Mesendoderm (in vitro differentiated cells): ENCODE measurements around the gene PRDM16.
"Not testable (repeated sequence)": the region's sequence is repeated elsewhere in the genome, so short reads cannot be mapped to it uniquely, and the experiment has no call there.

Experiments used
- DNase-seq: peaks from one replicate; pipeline ENCODE4 v3.0.0; 2013
- H2AK5ac ChIP-seq: 2 replicates; pipeline ENCODE4 v1.6.1; 2013; ENCODE audit warnings: low read length, inconsistent platforms
- H2BK120ac ChIP-seq: 2 replicates; pipeline ENCODE4 v1.6.1; 2013; ENCODE audit warnings: low read depth, mild to moderate bottlenecking, low read length, moderate library complexity, mixed read lengths
- H2BK15ac ChIP-seq: replicated peaks from 2 replicates; pipeline ENCODE4 v1.6.1; 2013; ENCODE audit warnings: low read depth, mild to moderate bottlenecking, moderate library complexity
- H2BK5ac ChIP-seq: 2 replicates; pipeline ENCODE4 v1.6.1; 2013; ENCODE audit warnings: low read length, inconsistent platforms
- H3K18ac ChIP-seq: 2 replicates; pipeline ENCODE4 v1.6.1; 2013; ENCODE audit warnings: mild to moderate bottlenecking, low read length, mixed read lengths
- H3K23ac ChIP-seq: one replicate; pipeline ENCODE4 v1.6.1; 2013; ENCODE audit warnings: low read length
- H3K27ac ChIP-seq: 2 replicates; pipeline ENCODE4 v1.5.1; 2013; ENCODE audit warnings: low read depth, mild to moderate bottlenecking, inconsistent platforms, low read length, moderate library complexity
- H3K27me3 ChIP-seq: 2 replicates; pipeline ENCODE4 v1.6.1; 2013; ENCODE audit warnings: low read length, control low read depth, mild to moderate bottlenecking, inconsistent platforms; ENCODE audit not compliant: insufficient read depth, poor library complexity
- H3K36me3 ChIP-seq: 2 replicates; pipeline ENCODE4 v1.6.1; 2013; ENCODE audit warnings: low read length, inconsistent platforms; ENCODE audit not compliant: control insufficient read depth, insufficient read depth
- H3K4ac ChIP-seq: one replicate; pipeline ENCODE4 v1.6.1; 2013; ENCODE audit warnings: low read depth, mild to moderate bottlenecking, low read length, moderate library complexity
- H3K4me1 ChIP-seq: 2 replicates; pipeline ENCODE4 v1.6.1; 2013; ENCODE audit warnings: low read depth, low read length, inconsistent platforms; ENCODE audit not compliant: control insufficient read depth
- H3K4me2 ChIP-seq: 2 replicates; pipeline ENCODE4 v1.6.1; 2013; ENCODE audit warnings: low read length
- H3K4me3 ChIP-seq: 2 replicates; pipeline ENCODE4 v1.5.1; 2013; ENCODE audit warnings: mild to moderate bottlenecking, low read length
- H3K56ac ChIP-seq: one replicate; pipeline ENCODE4 v1.6.1; 2013; ENCODE audit warnings: low read length
- H3K79me1 ChIP-seq: 2 replicates; pipeline ENCODE4 v1.6.1; 2013; ENCODE audit warnings: low read length, inconsistent platforms
- H3K79me2 ChIP-seq: 2 replicates; pipeline ENCODE4 v1.6.1; 2013; ENCODE audit warnings: mild to moderate bottlenecking, low read length; ENCODE audit not compliant: control insufficient read depth, insufficient read depth
- H3K9ac ChIP-seq: 2 replicates; pipeline ENCODE4 v1.6.1; 2013; ENCODE audit warnings: low read length, inconsistent platforms
- H4K5ac ChIP-seq: one replicate; pipeline ENCODE4 v1.6.1; 2013; ENCODE audit warnings: low read length
- H4K8ac ChIP-seq: one replicate; pipeline ENCODE4 v1.6.1; 2013; ENCODE audit warnings: low read depth, mild to moderate bottlenecking, control low read depth, low read length, moderate library complexity
- WGBS: extraction: QIAGEN DNeasy Blood & Tissue Kit; methylation state at CpG from one replicate; pipeline ENCODE4 v1.1.7; 2013; ENCODE audit warnings: low lambda C conversion rate, missing lambda C conversion rate; ENCODE audit not compliant: insufficient coverage; ENCODE audit errors: extremely low coverage; 5-methylcytosine and 5-hydroxymethylcytosine counted together

Gene PRDM16

DNA sequence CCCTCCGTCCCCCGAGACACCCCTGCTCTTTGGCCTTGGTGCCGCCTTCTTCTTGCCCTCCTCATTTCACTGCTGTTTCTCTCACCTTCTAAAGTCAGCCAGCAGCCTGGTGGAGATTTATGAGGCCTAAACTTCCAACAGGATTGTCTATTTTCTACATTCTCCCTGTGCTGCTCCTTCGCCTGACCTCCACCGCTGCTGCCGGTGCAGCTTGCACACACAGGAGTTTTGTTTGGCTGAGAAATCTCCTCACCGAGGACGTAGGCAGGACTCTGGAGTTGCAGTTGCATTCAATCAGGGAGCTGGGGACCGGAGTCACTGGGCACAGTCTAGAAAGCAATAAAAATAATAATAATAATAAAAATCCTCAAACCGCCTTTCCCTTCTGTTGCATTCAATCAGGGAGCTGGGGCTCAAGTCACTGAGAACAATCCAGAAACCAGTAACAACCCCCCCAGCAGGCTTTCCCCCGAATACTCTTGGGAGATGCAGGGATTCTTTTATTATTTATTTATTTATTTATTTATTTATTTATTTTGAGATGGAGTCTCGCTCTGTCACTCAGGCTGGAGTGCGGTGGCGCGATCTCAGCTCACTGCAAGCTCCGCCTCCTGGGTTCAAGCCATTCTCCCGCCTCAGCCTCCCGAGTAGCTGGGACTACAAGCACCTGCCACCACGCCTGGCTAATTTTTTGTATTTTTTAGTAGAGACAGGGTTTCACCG, 19.1 kb downstream of the PRDM16 start:
- not testable (repeated sequence) for H3K79me1 ChIP-seq, H3K36me3 ChIP-seq

GRCh38 chr1:3089490-3089889, 20.5 kb downstream of the PRDM16 start:
- Histone ChIP-seq H4K8ac (no peak overlapping the region), H3K36me3 (no peaks in the 10 kb centered on the region), H3K4me2 (no peak overlapping the region), H3K4me1 (no peaks in the 10 kb centered on the region), H2BK120ac (no peak overlapping the region), H3K18ac (no peak overlapping the region), H3K4ac (no peak overlapping the region), H3K27me3 (no peaks in the 10 kb centered on the region), H3K9ac (no peak overlapping the region), H2AK5ac (no peak overlapping the region), H3K27ac (no peak overlapping the region), H2BK15ac (no peak overlapping the region), H4K5ac (no peak overlapping the region), H3K79me1 (no peaks in the 10 kb centered on the region), H2BK5ac (no peak overlapping the region), H3K56ac (no peak overlapping the region), H3K23ac (no peak overlapping the region), H3K79me2 (no peaks in the 10 kb centered on the region), H3K4me3 (no peak overlapping the region)
- WGBS: no CpG with 5 or more reads among the region's 17 CpGs
- DNase-seq: no peak

More for the DNA sequence above, 19.1 kb downstream of the PRDM16 start:
- H3K4ac ChIP-seq, H3K79me2 ChIP-seq, H3K4me2 ChIP-seq, H2BK5ac ChIP-seq, H3K9ac ChIP-seq, DNase-seq, H3K56ac ChIP-seq, H2AK5ac ChIP-seq, H4K5ac ChIP-seq, H2BK15ac ChIP-seq, H3K23ac ChIP-seq, H3K27me3 ChIP-seq, H3K4me1 ChIP-seq, H3K18ac ChIP-seq, H3K4me3 ChIP-seq, H4K8ac ChIP-seq, H3K27ac ChIP-seq, H2BK120ac ChIP-seq: not testable (repeated sequence)
- no CpG with 5 or more reads among the region's 20 CpGs for WGBS

- Histone ChIP-seq H3K23ac (no peak overlapping the region), H3K36me3 (no peaks in the 10 kb centered on the region), H3K9ac (no peak overlapping the region), H2AK5ac (no peak overlapping the region), H3K4me3 (no peak overlapping the region), H3K79me1 (no peaks in the 10 kb centered on the region), H2BK5ac (no peak overlapping the region), H3K18ac (no peak overlapping the region), H4K5ac (no peak overlapping the region), H3K79me2 (no peaks in the 10 kb centered on the region), H3K4me2 (no peak overlapping the region), H3K27ac (no peak overlapping the region), H2BK120ac (no peak overlapping the region), H3K4ac (no peak overlapping the region), H4K8ac (no peak overlapping the region), H3K4me1 (no peaks in the 10 kb centered on the region), H2BK15ac (no peak overlapping the region), H3K27me3 (no peaks in the 10 kb centered on the region), H3K56ac (no peak overlapping the region)
- no peak for DNase-seq
- no CpG with 5 or more reads among the region's 14 CpGs for WGBS
Observed at GRCh38 chr1:3091334-3091733, 22.3 kb downstream of the PRDM16 start.

- no CpG with 5 or more reads among the region's 7 CpGs for WGBS
Observed at GRCh38 chr1:3092530-3092929, 23.5 kb downstream of the PRDM16 start.

GRCh38 chr1:3093898-3094626, 25.1 kb downstream of the PRDM16 start:
- Histone ChIP-seq H2BK5ac (no peak overlapping the region), H3K79me1 (no peaks in the 10 kb centered on the region), H3K79me2 (no peaks in the 10 kb centered on the region), H3K27ac (no peak overlapping the region), H3K4me3 (no peak overlapping the region), H3K9ac (no peak overlapping the region), H3K18ac (no peak overlapping the region), H3K56ac (no peak overlapping the region), H3K27me3 (no peaks in the 10 kb centered on the region), H2BK15ac (no peak overlapping the region), H3K36me3 (no peaks in the 10 kb centered on the region), H3K23ac (no peak overlapping the region), H2AK5ac (no peak overlapping the region), H3K4me2 (no peak overlapping the region), H3K4me1 (no peaks in the 10 kb centered on the region), H4K5ac (no peak overlapping the region), H2BK120ac (no peak overlapping the region), H4K8ac (no peak overlapping the region), H3K4ac (no peak overlapping the region)
- no peak for DNase-seq
- WGBS: no CpG with 5 or more reads among the region's 27 CpGs

More at GRCh38 chr1:3092530-3092929, 23.5 kb downstream of the PRDM16 start:
- Histone ChIP-seq H2BK15ac (no peak overlapping the region), H3K4me1 (no peaks in the 10 kb centered on the region), H3K23ac (no peak overlapping the region), H3K4me3 (no peak overlapping the region), H3K79me1 (no peaks in the 10 kb centered on the region), H4K8ac (no peak overlapping the region), H3K27me3 (no peaks in the 10 kb centered on the region), H2BK5ac (no peak overlapping the region), H4K5ac (no peak overlapping the region), H2AK5ac (no peak overlapping the region), H3K27ac (no peak overlapping the region), H3K56ac (no peak overlapping the region), H3K4me2 (no peak overlapping the region), H2BK120ac (no peak overlapping the region), H3K4ac (no peak overlapping the region), H3K79me2 (no peaks in the 10 kb centered on the region), H3K36me3 (no peaks in the 10 kb centered on the region), H3K9ac (no peak overlapping the region), H3K18ac (no peak overlapping the region)
- no peak for DNase-seq
